ENCODE results near the gene FADS6. TPM values are rescaled to one million over a fixed set of nuclear protein-coding genes. Genes with fewer than 3 reads are reported as not detected.

The FADS6 gene, protein sequence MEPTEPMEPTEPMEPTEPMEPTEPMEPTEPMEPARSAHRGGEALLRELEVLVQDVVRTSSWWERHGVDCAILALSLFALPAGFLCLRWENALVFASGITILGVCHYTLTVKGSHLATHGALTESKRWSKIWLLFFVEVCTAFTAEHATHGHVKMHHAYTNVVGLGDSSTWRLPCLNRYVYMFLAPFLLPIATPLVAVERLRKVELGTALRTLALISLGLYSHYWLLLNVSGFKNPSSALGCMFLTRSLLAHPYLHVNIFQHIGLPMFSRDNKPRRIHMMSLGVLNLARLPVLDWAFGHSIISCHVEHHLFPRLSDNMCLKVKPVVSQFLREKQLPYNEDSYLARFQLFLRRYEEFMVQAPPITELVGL
- total RNA-seq = not detected in 2 replicates
- not detected in 2 replicates for polyA plus RNA-seq
- not detected in 2 replicates for polyA plus RNA-seq (2011; cell fraction: cytosol; rRNA removed)
- polyA plus RNA-seq (2011; cell fraction: nucleus; rRNA removed) = not detected in 2 replicates
- not detected in 2 replicates for polyA plus RNA-seq (2012)
- not detected in 2 replicates for polyA minus RNA-seq
- not detected for polyA minus RNA-seq (2011; cell fraction: cytosol; rRNA and poly(A)+ RNA removed)
- not detected in 2 replicates for polyA minus RNA-seq (2011; cell fraction: nucleus; rRNA and poly(A)+ RNA removed)
- not detected for Bru-seq, nascent RNA
- BruChase-seq, experiment 1, labeled RNA remaining after a 6-hour chase = not detected
- not detected for BruChase-seq, experiment 2, labeled RNA remaining after a 2-hour chase
- long read RNA-seq = 0 reads

DNA sequence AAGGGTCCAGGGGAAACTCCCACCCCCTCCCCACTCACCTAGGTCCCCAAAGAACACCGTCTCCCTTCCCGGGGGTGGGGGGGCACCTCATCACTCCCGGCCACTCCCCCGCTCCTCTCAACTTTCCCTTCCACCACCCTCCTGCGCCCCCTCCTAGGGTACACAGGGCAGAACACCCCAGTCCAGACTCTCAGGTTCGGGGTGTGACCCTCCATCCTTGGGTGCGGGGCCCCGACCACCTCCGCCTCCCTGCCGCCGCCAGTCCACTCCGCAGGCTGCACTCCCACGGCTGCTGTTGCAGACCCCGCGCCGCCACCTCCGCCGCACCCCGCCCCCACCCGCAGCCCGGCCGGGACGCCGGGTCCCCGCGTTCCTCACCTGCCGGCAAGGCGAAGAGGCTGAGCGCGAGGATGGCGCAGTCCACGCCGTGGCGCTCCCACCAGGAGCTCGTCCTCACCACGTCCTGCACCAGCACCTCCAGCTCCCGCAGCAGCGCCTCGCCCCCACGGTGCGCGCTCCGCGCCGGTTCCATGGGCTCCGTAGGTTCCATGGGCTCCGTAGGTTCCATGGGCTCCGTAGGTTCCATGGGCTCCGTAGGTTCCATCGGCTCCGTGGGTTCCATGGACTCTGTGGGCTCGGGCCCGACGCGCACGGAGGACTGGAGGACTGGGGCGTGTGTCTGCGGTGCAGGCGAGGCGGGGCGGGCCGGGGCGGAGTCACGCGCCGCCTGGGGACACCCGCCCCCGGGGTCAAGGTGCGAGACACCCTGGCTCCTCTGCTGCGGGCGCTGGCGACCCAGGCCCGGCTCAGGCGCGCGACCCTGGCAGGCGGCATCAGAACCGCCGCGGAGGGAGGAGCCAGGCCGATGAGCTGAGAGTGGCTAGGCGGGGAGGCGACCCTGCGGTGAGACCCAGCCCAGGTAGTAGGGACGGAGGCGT is at the start of gene FADS6:
Gene FADS6, minus strand, starts transcription at position 660 of the 938 bp plus-strand sequence. Its CDS starts 38 bp downstream, at position 622.
- ChIA-PET CTCF (interaction anchor here (1.0 kb wide), 2 partner anchors 12 to 20 kb away, joined by 3 to 4 read pairs; partner anchors contain the start of gene FDXR), POLR2A (no interaction called here)
- no peak within 1 kb of the TSS for H2AFZ ChIP-seq (ENCODE audit: low read depth, low read length)
- H3K79me2 ChIP-seq (ENCODE audit: control insufficient read depth, insufficient read depth, low read length) = no peaks in the 10 kb centered on the region
- FAIRE-seq (no peak), DNase-seq (ENCODE audit: low read depth, low spot score) (no peak)
- H3K4me1 ChIP-seq (ENCODE audit: control insufficient read depth, extremely low read depth, insufficient read depth, low read length) = no peaks in the 10 kb centered on the region
- TF ChIP-seq, protein P1, sequence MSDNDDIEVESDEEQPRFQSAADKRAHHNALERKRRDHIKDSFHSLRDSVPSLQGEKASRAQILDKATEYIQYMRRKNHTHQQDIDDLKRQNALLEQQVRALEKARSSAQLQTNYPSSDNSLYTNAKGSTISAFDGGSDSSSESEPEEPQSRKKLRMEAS (IDR thresholded peaks at IDR 0.05; ENCODE audit: insufficient read depth, insufficient read length) = no peak
- TF ChIP-seq JUN (IDR thresholded peaks at IDR 0.05; ENCODE audit: borderline replicate concordance, insufficient read depth, insufficient read length, low read depth) = no peak
- peak; percentile 95 for TF ChIP-seq EZH2 (IDR thresholded peaks at IDR 0.05; ENCODE audit: borderline replicate concordance, low read depth, low read length, severe bottlenecking)
- TF ChIP-seq POLR2AphosphoS5 (IDR thresholded peaks at IDR 0.05; ENCODE audit: insufficient read depth, low read depth, low read length) = no peak
- dilution Hi-C loops (cut with MboI; ENCODE audit: extremely low pct_ligation_motif_present, low sequenced_read_pairs) = no loop called here
- no peaks in the 10 kb centered on the region for H3K9me3 ChIP-seq (replicated peaks; ENCODE audit: control insufficient read depth, insufficient read depth, low read length)
- H3K9ac ChIP-seq (replicated peaks; ENCODE audit: extremely low read depth, insufficient read depth, low read length) = no peak within 1 kb of the TSS
- H3K9me1 ChIP-seq (replicated peaks; ENCODE audit: control insufficient read depth, extremely low read depth, insufficient read depth, low read length) = no peaks in the 10 kb centered on the region
- H3K27ac ChIP-seq (ENCODE audit: insufficient read depth, low read depth, low read length) = no peak within 1 kb of the TSS
- H3K4me2 ChIP-seq (ENCODE audit: insufficient read depth, low read length) = no peak within 1 kb of the TSS
- intact Hi-C loops (cut with micrococcal nuclease) = no loop called here
- no peak within 1 kb of the TSS for H3K4me3 ChIP-seq (replicated peaks in 1 of 3; ENCODE audit: insufficient read depth in 1 of 3, low read depth in 1 of 3, low read length in 3 of 3)
- H3K27me3 ChIP-seq (ENCODE audit: control insufficient read depth in 2 of 2, insufficient read depth in 2 of 2, low read length in 2 of 2) = peaks cover 37% of the 10 kb centered on the region in 2 experiments
- BruUV-seq (replicated peaks) = no TSS peak
- no peaks in the 10 kb centered on the region for H3K36me3 ChIP-seq (ENCODE audit: control insufficient read depth in 2 of 2, extremely low read depth in 1 of 2, insufficient read depth in 2 of 2, low read length in 2 of 2)
- H4K20me1 ChIP-seq (replicated peaks; ENCODE audit: control insufficient read depth, extremely low read depth, insufficient read depth, low read length) = no peaks in the 10 kb centered on the region

Data from endothelial cell of umbilical vein (primary cell).